ENCODE results near the gene LMO7. TPM values are rescaled to one million over a fixed set of nuclear protein-coding genes. Genes with fewer than 3 reads are reported as not detected.

The LMO7 gene
- total RNA-seq, 1 donor from 2014 or later = 239 TPM

DNA sequence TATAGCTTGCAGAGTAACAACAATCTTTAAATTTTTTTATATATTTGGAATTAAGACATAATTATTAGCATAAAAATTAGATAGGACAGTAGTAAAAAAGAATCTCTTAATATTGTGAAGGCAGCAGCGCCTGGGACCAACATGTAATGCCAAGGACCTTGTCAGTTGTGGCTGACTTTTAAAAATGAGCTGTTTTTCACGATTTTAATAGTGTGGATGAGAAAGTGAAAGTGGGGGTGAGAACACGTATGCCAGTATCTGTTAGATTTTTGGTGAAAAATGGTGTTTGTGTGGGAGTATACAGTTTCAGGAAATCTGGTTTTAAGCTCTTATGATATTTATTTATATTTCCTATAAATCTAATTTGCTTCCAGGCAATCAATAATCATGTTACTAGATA is 125.2 kb downstream of the LMO7 start:
- peaks cover 14% of the 10 kb centered on the region for H3K36me3 Mint-ChIP-seq (ENCODE audit: unreplicated experiment)
- H3K27me3 Mint-ChIP-seq (ENCODE audit: unreplicated experiment) = no peaks in the 10 kb centered on the region
- peaks cover 7% of the 10 kb centered on the region for H3K9me3 Mint-ChIP-seq (ENCODE audit: unreplicated experiment)
- H3K27ac Mint-ChIP-seq (ENCODE audit: unreplicated experiment) = peak overlapping the region; percentile 23
- no peak for DNase-seq (ENCODE audit: extremely low spot score, unreplicated experiment)
- peaks cover 51% of the 10 kb centered on the region for H3K4me1 Mint-ChIP-seq (ENCODE audit: unreplicated experiment)
- TF ChIP-seq, protein P1, sequence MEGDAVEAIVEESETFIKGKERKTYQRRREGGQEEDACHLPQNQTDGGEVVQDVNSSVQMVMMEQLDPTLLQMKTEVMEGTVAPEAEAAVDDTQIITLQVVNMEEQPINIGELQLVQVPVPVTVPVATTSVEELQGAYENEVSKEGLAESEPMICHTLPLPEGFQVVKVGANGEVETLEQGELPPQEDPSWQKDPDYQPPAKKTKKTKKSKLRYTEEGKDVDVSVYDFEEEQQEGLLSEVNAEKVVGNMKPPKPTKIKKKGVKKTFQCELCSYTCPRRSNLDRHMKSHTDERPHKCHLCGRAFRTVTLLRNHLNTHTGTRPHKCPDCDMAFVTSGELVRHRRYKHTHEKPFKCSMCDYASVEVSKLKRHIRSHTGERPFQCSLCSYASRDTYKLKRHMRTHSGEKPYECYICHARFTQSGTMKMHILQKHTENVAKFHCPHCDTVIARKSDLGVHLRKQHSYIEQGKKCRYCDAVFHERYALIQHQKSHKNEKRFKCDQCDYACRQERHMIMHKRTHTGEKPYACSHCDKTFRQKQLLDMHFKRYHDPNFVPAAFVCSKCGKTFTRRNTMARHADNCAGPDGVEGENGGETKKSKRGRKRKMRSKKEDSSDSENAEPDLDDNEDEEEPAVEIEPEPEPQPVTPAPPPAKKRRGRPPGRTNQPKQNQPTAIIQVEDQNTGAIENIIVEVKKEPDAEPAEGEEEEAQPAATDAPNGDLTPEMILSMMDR (IDR thresholded peaks at IDR 0.05) = no peak
- H3K4me3 Mint-ChIP-seq (ENCODE audit: unreplicated experiment) = peak overlapping the region; percentile 50

DNA sequence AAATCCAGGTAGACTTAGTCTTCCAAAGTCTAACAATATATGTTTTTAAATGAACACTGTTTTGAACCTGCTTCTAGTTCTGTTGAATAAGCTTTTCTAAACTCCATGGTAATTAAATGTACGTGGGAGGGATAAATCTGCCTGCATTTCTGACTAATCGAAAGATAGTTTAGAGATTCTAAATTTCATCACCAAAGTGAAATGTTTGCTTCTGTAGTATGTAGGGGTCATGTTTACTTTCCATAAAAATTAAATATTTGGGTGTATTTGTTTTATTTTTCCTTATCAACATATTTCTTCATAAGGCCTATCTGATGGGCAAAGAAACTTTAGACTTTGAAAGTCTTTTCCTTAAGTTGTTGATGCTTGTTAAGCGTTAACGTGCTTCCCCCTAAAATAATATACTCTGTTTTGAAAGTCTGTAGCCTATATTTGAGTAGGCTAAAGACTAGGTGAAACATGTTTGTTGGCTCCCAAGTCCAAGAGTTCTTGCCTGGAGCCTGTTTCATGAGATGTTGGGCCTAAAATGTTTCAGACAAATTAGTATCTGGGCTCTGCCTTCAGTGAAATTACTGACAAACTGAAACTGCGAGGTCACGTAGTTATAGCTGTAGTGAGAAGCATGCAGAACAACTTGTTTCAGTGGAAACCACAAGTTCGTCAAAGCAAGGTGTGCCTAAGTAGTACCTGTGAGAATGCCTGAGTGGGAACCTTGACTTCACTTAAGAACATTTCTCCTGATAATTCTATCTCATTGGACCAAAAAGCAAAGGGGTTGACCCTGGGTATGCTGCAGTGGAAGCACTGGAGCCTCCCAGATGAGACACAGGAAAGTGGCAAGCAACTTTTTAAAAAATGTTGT is 126.2 kb downstream of the LMO7 start:
- peak overlapping the region; percentile 35 for H3K27ac Mint-ChIP-seq (ENCODE audit: unreplicated experiment)
- H3K27me3 Mint-ChIP-seq (ENCODE audit: unreplicated experiment) = no peaks in the 10 kb centered on the region
- no peak overlapping the region for H3K4me3 Mint-ChIP-seq (ENCODE audit: unreplicated experiment)
- H3K4me1 Mint-ChIP-seq (ENCODE audit: unreplicated experiment) = peaks cover 56% of the 10 kb centered on the region
- peaks cover 14% of the 10 kb centered on the region for H3K36me3 Mint-ChIP-seq (ENCODE audit: unreplicated experiment)
- TF ChIP-seq, protein P1 (IDR thresholded peaks at IDR 0.05) = no peak
- H3K9me3 Mint-ChIP-seq (ENCODE audit: unreplicated experiment) = peaks cover 7% of the 10 kb centered on the region
- no peak for DNase-seq (ENCODE audit: extremely low spot score, unreplicated experiment)

DNA sequence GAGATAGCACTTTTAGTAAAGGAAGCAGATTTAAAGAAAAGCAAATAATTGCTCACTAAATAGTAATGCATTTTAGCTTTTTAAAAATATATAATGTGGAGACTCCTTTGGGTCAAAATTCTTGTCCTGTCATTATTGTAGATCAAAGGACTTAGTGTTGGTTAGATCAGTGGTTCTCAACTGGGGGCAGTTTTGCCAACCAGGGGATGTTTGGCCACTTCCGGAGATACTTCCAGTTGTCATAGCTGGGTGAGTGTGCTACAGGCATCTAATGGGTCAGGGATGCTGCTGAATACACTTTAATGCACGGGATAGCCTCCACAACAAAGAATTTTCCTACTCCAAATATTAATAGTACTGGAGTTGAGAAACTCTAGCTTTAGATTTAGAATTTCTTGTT is 126.8 kb downstream of the LMO7 start:
- Mint-ChIP-seq H3K36me3 (ENCODE audit: unreplicated experiment) (peaks cover 15% of the 10 kb centered on the region), H3K9me3 (ENCODE audit: unreplicated experiment) (peaks cover 7% of the 10 kb centered on the region), H3K27ac (ENCODE audit: unreplicated experiment) (peak overlapping the region; percentile 35), H3K4me3 (ENCODE audit: unreplicated experiment) (no peak overlapping the region), H3K27me3 (ENCODE audit: unreplicated experiment) (no peaks in the 10 kb centered on the region), H3K4me1 (ENCODE audit: unreplicated experiment) (peaks cover 55% of the 10 kb centered on the region)
- TF ChIP-seq, protein P1 (IDR thresholded peaks at IDR 0.05) = no peak
- no peak for DNase-seq (ENCODE audit: extremely low spot score, unreplicated experiment)

DNA sequence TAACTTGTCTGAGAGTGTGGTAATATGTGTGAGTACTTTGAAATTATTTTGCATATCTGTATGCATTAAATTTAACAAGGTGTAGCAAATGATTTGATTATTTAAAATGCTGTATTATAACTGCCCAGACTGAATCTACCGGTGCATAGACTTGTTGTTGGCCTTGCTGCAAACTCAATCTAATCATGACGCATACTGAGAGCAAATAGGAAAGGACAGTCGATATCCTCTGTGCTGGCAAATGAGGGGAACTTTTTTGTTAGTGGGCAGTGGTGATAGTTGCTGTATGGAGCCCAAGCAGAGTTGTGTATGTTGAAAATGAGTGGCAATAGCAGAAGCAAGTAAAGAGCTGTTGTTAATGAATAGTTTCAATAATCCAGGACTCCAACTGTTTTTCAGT is 127.4 kb downstream of the LMO7 start:
- H3K27me3 Mint-ChIP-seq (ENCODE audit: unreplicated experiment) = no peaks in the 10 kb centered on the region
- TF ChIP-seq, protein P1 (IDR thresholded peaks at IDR 0.05) = no peak
- no peak overlapping the region for H3K27ac Mint-ChIP-seq (ENCODE audit: unreplicated experiment)
- peaks cover 15% of the 10 kb centered on the region for H3K36me3 Mint-ChIP-seq (ENCODE audit: unreplicated experiment)
- DNase-seq (ENCODE audit: extremely low spot score, unreplicated experiment) = no peak
- peaks cover 7% of the 10 kb centered on the region for H3K9me3 Mint-ChIP-seq (ENCODE audit: unreplicated experiment)
- H3K4me3 Mint-ChIP-seq (ENCODE audit: unreplicated experiment) = no peak overlapping the region
- peaks cover 57% of the 10 kb centered on the region for H3K4me1 Mint-ChIP-seq (ENCODE audit: unreplicated experiment)

DNA sequence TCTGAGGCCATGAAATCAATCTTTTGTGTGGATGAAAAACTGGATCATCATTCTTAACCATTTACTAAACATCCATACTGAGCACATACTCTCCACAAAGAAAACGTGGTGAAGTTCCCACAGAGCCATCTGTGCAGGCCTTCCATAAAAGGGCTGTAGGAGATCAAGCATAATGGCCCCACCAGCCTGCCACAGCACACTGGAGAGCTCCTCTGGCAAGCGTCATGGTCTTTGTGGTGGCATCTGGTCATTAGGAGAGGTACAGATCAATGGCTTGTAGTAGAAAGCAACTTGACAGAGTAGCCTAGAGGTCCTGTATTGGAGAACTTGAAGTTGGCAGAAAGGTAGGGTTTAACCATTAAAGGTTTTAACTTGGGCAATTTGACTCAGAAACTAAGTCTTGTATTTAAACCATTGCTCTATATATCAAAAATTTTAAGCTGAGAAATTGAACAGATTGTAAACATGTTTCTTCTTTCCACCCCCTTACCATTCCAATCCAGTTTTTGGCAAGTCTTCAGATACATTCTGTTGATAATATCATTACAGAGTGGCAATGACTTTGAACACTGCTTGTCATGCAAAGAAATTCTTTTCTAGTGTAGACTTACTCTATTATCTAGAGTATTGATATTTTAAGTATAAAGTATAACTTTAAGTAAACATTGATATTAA is 128.3 kb downstream of the LMO7 start:
- Mint-ChIP-seq H3K27ac (ENCODE audit: unreplicated experiment) (peak overlapping the region; percentile 60), H3K9me3 (ENCODE audit: unreplicated experiment) (peaks cover 6% of the 10 kb centered on the region), H3K36me3 (ENCODE audit: unreplicated experiment) (peaks cover 15% of the 10 kb centered on the region), H3K27me3 (ENCODE audit: unreplicated experiment) (no peaks in the 10 kb centered on the region), H3K4me1 (ENCODE audit: unreplicated experiment) (peaks cover 65% of the 10 kb centered on the region), H3K4me3 (ENCODE audit: unreplicated experiment) (no peak overlapping the region)
- TF ChIP-seq, protein P1 (IDR thresholded peaks at IDR 0.05) = no peak
- no peak for DNase-seq (ENCODE audit: extremely low spot score, unreplicated experiment)
